Measurements from ENCODE around the gene PCCA.
A peak's percentile ranks its signal among the peaks of the same experiment; 100 is the strongest.

The PCCA gene

DNA sequence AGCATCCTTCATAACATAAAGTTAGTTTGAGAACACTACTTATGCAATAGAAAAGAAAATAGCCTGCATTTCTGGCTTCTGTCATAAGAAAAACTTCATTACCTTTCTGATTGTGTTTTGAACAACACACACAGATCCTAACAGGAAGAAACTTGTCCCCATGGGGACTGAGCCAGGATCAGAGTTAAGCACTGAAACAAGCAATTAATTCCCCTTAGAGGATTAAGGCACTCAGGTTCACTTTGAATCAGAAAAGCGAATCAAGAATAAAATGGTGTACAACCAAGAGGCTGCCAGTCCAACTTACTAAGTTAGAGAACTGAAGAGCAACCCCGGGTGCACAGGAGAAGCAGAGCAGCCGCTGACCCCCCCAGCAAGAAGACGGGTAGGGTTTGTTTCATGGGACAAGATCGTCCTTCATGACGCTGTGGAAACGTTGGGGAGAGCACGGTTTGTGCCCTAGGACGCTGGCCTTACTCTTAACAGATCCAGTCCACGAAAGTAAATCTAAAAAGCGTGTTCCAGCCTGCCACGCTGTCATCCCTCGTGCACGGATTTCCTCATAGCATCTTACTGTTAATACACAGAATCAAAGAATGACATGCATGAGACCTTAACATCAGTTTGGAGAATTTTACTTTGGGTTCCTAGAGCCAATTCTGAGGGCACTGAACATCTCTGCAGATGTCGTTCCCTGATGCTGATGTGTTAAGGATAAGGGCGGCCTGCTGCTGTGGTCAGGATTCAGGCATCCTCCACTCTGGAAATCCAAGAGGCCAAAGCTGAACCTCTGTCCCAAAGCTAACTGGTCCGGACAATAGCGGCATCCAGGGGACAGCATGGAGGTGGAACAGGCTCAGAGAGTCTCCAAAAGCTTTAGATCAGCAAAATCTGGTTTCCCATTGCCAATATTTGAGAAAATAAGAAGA lies 453.3 kb downstream of the PCCA start:
- no peaks in the 10 kb centered on the region for H3K4me1 ChIP-seq
- H3K36me3 ChIP-seq (replicated peaks) = no peaks in the 10 kb centered on the region
- no peak overlapping the region for H3K4me3 ChIP-seq
- H3K27me3 ChIP-seq (ENCODE audit: low read depth) = no peaks in the 10 kb centered on the region
- no peaks in the 10 kb centered on the region for H3K9me3 ChIP-seq
- peak in 1 of 2 experiments; percentile 21 for DNase-seq (ENCODE audit: low spot score in 2 of 2)
- in situ Hi-C loops (cut with MboI; ENCODE audit: low sequenced_read_pairs) = no loop called here

DNA sequence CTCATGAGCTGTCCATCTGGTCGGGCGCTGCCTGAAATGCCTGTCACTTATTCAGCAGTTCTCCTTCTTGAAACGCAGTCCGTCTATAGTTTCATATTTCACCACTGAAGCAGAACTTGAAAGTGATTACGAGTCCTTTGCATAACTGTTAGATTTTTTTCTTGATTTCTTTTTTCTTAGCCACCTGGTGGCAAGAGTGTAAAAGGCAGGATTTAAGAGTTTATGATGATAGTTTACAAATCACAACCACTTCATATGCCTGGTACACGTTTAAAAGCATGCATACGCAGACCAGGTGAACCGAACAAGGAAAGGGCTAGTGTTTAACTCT lies 453.9 kb downstream of the PCCA start:
- no peaks in the 10 kb centered on the region for H3K9me3 ChIP-seq
- no peaks in the 10 kb centered on the region for H3K27me3 ChIP-seq (ENCODE audit: low read depth)
- H3K4me3 ChIP-seq = no peak overlapping the region
- in situ Hi-C loops (cut with MboI; ENCODE audit: low sequenced_read_pairs) = no loop called here
- no peaks in the 10 kb centered on the region for H3K36me3 ChIP-seq (replicated peaks)
- no peaks in the 10 kb centered on the region for H3K4me1 ChIP-seq
- peak in 1 of 2 experiments; percentile 50 for DNase-seq (ENCODE audit: low spot score in 2 of 2)

DNA sequence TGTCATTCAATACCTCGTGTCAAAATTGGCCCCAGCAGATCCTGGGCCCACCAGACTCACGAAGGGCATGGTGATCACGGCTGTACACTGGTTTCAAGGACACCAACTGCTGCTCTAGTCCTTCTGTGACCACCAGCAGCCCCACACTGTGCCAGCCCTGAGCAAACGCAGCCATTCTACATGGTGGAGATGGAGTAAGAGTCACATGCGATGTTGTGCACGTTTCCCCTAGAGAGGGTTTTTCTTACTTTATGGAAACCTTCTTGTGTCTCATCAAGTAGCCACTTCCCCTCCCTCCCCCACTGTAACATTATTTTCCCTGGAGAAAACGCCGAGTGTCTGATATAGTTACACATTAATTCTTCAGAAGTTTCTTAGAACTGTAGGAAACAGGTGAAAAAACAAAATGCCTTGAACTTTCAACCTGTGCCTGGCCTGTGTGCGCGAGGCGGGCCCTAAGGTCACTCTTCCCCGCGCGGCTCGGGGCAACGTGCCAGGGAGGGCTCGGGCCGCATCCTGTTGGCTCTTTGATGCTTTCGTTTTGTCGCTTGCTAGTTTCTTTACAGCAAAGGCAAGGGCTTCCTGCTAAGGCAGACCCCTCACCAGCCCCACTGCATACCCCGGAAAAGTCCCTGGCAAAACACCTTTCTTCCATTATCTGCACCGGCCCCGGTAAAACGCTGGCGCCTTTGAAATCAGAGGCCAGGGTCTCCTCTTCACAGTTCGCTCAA lies 455.1 kb downstream of the PCCA start:
- in situ Hi-C loops (cut with MboI; ENCODE audit: low sequenced_read_pairs) = no loop called here
- Histone ChIP-seq H3K27me3 (ENCODE audit: low read depth) (no peaks in the 10 kb centered on the region), H3K36me3 (replicated peaks) (no peaks in the 10 kb centered on the region), H3K9me3 (no peaks in the 10 kb centered on the region), H3K4me3 (no peak overlapping the region), H3K4me1 (no peaks in the 10 kb centered on the region)
- DNase-seq (ENCODE audit: low spot score in 2 of 2) = no peak

DNA sequence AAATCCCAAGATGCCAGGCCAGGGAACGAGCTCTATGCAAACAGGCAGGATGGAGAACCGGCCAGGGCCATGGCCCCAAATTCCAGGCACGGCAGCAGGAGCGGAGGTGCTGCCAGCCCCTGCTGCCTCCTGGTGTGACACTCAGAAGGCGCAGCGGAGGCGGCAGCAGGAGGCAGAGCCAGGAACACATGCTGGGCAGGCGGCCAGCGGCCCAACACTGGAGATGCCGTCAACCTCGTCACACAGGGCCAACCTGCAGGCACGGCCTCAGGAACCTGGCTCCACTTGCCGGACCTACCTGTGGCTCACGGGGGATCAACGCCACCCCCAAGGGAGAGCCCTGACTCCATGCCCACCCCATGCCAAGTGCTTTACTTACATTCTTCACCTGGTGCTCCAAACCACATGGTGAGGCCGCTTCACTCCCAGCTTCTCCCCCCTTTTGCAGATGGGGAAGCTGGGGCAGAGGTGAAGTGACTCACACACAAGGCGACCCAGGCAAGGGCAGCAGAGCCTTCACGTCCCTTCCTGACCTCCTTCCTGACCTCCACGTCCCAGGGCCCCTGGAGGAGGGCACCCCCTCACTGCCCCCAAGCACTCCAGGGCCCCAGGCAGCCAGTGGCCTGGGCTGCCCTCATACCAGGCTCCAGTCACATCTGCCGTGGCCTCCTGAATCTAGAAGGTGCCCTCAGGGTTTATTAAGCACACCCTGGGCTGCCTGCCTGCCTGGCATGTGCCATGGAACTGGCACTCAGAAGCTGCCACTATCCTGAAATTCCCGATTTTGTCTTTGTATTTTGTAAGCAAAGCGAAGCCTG lies 456.2 kb downstream of the PCCA start:
- Histone ChIP-seq H3K27me3 (ENCODE audit: low read depth) (no peaks in the 10 kb centered on the region), H3K4me3 (no peak overlapping the region), H3K36me3 (replicated peaks) (no peaks in the 10 kb centered on the region), H3K9me3 (no peaks in the 10 kb centered on the region), H3K4me1 (no peaks in the 10 kb centered on the region)
- DNase-seq (ENCODE audit: low spot score in 2 of 2) = no peak
- in situ Hi-C loops (cut with MboI; ENCODE audit: low sequenced_read_pairs) = no loop called here

DNA sequence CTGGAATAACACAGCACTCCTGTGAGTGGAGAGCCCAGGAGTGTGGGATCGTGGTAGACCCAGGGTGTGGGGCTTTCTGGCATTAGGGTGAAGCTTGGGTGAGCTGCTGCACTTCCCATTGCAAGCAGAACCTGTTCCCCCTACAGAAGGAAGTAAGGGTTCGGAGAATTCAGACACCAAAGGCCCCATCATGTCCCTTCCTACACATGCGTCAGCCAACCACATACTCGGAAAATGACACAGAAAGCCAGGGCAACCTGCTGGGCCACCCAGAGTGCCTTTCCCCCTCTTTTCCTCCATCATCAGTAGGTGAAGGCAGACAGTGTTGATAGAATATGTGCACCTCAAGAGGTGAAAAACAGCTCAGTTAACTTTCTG lies 456.8 kb downstream of the PCCA start:
- Histone ChIP-seq H3K4me1 (no peaks in the 10 kb centered on the region), H3K36me3 (replicated peaks) (no peaks in the 10 kb centered on the region), H3K27me3 (ENCODE audit: low read depth) (no peaks in the 10 kb centered on the region), H3K4me3 (no peak overlapping the region), H3K9me3 (no peaks in the 10 kb centered on the region)
- no peak for DNase-seq (ENCODE audit: low spot score in 2 of 2)
- in situ Hi-C loops (cut with MboI; ENCODE audit: low sequenced_read_pairs) = no loop called here

DNA sequence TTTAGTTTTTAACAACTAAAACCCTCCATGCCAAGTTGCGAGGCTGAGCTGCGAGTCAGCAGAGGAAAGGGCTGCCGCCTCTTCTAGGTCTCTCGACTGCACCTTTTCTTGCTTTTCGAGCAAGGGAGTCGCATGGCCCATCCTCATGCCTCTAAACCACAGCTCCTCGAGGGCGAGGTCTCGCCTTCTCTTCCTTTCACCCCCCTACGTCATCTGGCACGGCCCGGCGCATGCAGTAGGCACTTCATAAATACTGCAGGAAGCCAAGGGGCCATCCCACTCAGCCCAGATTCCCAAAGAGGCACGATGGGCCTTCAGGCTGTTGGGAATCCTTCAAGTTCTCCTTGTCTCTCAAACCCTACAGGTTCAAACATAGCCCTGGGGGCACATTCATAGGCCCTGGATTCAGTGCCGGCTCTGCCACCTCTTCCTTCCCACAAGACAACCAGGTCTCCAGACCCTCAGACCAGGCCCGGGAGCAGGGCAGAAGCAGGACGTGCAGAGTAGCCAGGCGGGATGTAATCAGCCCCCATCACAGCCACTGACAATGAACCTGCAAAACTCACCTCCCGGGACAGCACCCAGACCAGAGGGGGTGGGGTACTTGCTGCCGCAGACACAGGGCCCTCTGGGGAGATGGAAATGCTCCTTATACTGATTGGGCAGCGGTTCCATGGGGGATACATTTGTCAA lies 458.0 kb downstream of the PCCA start:
- Histone ChIP-seq H3K4me1 (no peaks in the 10 kb centered on the region), H3K9me3 (no peaks in the 10 kb centered on the region), H3K4me3 (no peak overlapping the region), H3K36me3 (replicated peaks) (no peaks in the 10 kb centered on the region), H3K27me3 (ENCODE audit: low read depth) (no peaks in the 10 kb centered on the region)
- no peak for DNase-seq (ENCODE audit: low spot score in 2 of 2)
- in situ Hi-C loops (cut with MboI; ENCODE audit: low sequenced_read_pairs) = no loop called here

GRCh38 chr13:100547791-100548201 lies 458.9 kb downstream of the PCCA start:
- no peak for DNase-seq (ENCODE audit: low spot score in 2 of 2)
- H3K9me3 ChIP-seq = no peaks in the 10 kb centered on the region
- H3K36me3 ChIP-seq (replicated peaks) = no peaks in the 10 kb centered on the region
- in situ Hi-C loops (cut with MboI; ENCODE audit: low sequenced_read_pairs) = no loop called here
- H3K4me1 ChIP-seq = no peaks in the 10 kb centered on the region
- H3K4me3 ChIP-seq = no peak overlapping the region
- no peaks in the 10 kb centered on the region for H3K27me3 ChIP-seq (ENCODE audit: low read depth)

DNA sequence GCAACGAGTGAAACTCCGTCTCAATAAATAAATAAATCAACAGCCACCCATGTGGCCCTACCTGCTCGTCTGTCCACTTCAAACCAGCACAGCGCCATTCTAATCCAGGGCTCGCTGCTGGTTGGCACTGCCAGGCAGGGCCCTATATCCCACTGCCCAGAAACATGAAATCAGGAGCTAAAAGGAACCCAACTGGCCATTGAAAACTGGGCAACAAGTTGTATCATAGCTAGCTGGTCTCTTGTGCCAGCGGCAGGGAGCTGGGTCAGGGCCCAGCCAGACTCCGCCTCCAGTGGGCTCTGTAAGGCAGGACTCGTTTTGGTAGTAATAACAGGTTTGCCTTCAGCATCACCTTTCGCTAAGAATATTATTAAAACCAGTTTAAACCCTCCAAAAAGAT lies 460.4 kb downstream of the PCCA start:
- Histone ChIP-seq H3K4me3 (no peak overlapping the region), H3K4me1 (no peaks in the 10 kb centered on the region), H3K9me3 (no peaks in the 10 kb centered on the region), H3K27me3 (ENCODE audit: low read depth) (no peaks in the 10 kb centered on the region), H3K36me3 (replicated peaks) (no peaks in the 10 kb centered on the region)
- in situ Hi-C loops (cut with MboI; ENCODE audit: low sequenced_read_pairs) = no loop called here
- DNase-seq (ENCODE audit: low spot score in 2 of 2) = no peak

GRCh38 chr13:100552755-100553154 lies 463.9 kb downstream of the PCCA start:
- H3K4me3 ChIP-seq = no peak overlapping the region
- H3K36me3 ChIP-seq (replicated peaks) = no peaks in the 10 kb centered on the region
- in situ Hi-C loops (cut with MboI; ENCODE audit: low sequenced_read_pairs) = no loop called here
- no peaks in the 10 kb centered on the region for H3K9me3 ChIP-seq
- no peak for DNase-seq (ENCODE audit: low spot score in 2 of 2)
- H3K27me3 ChIP-seq (ENCODE audit: low read depth) = no peaks in the 10 kb centered on the region
- H3K4me1 ChIP-seq = no peaks in the 10 kb centered on the region

GRCh38 chr13:100559886-100560285 lies 471.0 kb downstream of the PCCA start:
- in situ Hi-C loops (cut with MboI; ENCODE audit: low sequenced_read_pairs) = no loop called here
- Histone ChIP-seq H3K4me1 (no peaks in the 10 kb centered on the region), H3K4me3 (no peak overlapping the region), H3K36me3 (replicated peaks) (no peaks in the 10 kb centered on the region), H3K9me3 (no peaks in the 10 kb centered on the region), H3K27me3 (ENCODE audit: low read depth) (no peaks in the 10 kb centered on the region)
- DNase-seq (ENCODE audit: low spot score in 2 of 2) = no peak

GRCh38 chr13:100560498-100561157 lies 471.7 kb downstream of the PCCA start:
- Histone ChIP-seq H3K9me3 (no peaks in the 10 kb centered on the region), H3K4me3 (no peak overlapping the region), H3K27me3 (ENCODE audit: low read depth) (no peaks in the 10 kb centered on the region), H3K36me3 (replicated peaks) (no peaks in the 10 kb centered on the region), H3K4me1 (no peaks in the 10 kb centered on the region)
- no peak for DNase-seq (ENCODE audit: low spot score in 2 of 2)
- in situ Hi-C loops (cut with MboI; ENCODE audit: low sequenced_read_pairs) = no loop called here

GRCh38 chr13:100561158-100561499 lies 472.2 kb downstream of the PCCA start:
- no peaks in the 10 kb centered on the region for H3K27me3 ChIP-seq (ENCODE audit: low read depth)
- in situ Hi-C loops (cut with MboI; ENCODE audit: low sequenced_read_pairs) = no loop called here
- H3K4me1 ChIP-seq = no peaks in the 10 kb centered on the region
- H3K9me3 ChIP-seq = no peaks in the 10 kb centered on the region
- H3K4me3 ChIP-seq = no peak overlapping the region
- H3K36me3 ChIP-seq (replicated peaks) = no peaks in the 10 kb centered on the region
- no peak for DNase-seq (ENCODE audit: low spot score in 2 of 2)

DNA sequence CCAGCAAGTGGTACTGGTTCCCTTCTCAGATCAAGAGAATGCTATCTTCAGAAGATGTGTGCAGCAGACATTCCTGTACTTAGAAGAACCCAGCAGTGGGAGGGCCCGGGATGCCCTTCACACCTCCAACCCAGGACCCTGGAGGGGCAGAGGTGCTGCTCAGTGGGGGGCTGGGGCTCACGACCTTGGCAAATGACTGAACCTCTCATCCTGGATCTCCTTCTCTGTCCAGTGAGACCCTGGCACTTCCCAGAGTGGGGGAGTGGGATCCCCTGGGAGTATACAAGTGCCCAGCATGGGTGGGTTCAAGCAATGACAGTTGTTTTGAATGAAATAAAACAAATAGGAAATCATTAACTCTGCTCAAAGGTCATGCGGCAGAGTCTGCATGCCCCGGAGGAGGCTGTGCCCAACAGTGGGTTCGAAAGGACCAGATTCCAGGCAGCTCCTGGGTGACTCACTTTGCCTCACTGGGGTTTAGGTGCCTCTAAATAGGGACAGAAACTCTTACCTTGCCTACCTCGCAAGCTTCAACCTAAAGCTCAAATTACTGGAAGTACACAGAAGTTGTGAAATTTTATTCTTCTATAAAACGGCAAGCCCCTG lies 472.8 kb downstream of the PCCA start:
- no peaks in the 10 kb centered on the region for H3K36me3 ChIP-seq (replicated peaks)
- H3K27me3 ChIP-seq (ENCODE audit: low read depth) = no peaks in the 10 kb centered on the region
- in situ Hi-C loops (cut with MboI; ENCODE audit: low sequenced_read_pairs) = no loop called here
- H3K9me3 ChIP-seq = no peaks in the 10 kb centered on the region
- DNase-seq (ENCODE audit: low spot score in 2 of 2) = no peak
- H3K4me1 ChIP-seq = no peaks in the 10 kb centered on the region
- H3K4me3 ChIP-seq = no peak overlapping the region

Data from HAP-1 (cell line).